HG03060 (cell line): ENCODE results near the gene BCAN.
A peak's percentile ranks its signal among the peaks of the same experiment; 100 is the strongest.
"Not testable (repeated sequence)": the region's sequence is repeated elsewhere in the genome, so short reads cannot be mapped to it uniquely, and the experiment has no call there.

Source experiments
- ATAC-seq: cut with Tn5 transposase; IDR thresholded peaks from one replicate; pipeline ENCODE4 v1.9.1; 2021; ENCODE audit warnings: low read depth, moderate number of reproducible peaks; ENCODE audit not compliant: unreplicated experiment

BCAN gene

GRCh38 chr1:156641761-156642264, at the start of gene BCAN:
Gene BCAN (plus strand): TSS chr1:156642117. CDS start chr1:156646055, 3,938 bp downstream.
- no peak for ATAC-seq

- no peak for ATAC-seq
These were observed 49.6 kb upstream of the BCAN start for GRCh38 chr1:156592158-156592909.

- no peak for ATAC-seq
These were observed 48.8 kb upstream of the BCAN start for GRCh38 chr1:156592910-156593660.

- no peak for ATAC-seq
These were observed 48.3 kb upstream of the BCAN start for GRCh38 chr1:156593661-156593989.

GRCh38 chr1:156594190-156594589, 47.7 kb upstream of the BCAN start:
- no peak for ATAC-seq

- no peak for ATAC-seq
These were observed 46.9 kb upstream of the BCAN start for GRCh38 chr1:156595016-156595415.

- no peak for ATAC-seq
These were observed 45.5 kb upstream of the BCAN start for GRCh38 chr1:156596426-156596825.

- ATAC-seq: no peak
These were observed 43.8 kb upstream of the BCAN start for GRCh38 chr1:156598125-156598524.

- no peak for ATAC-seq
These were observed 43.0 kb upstream of the BCAN start for GRCh38 chr1:156598731-156599432.

GRCh38 chr1:156599811-156600210, 42.1 kb upstream of the BCAN start:
- no peak for ATAC-seq

GRCh38 chr1:156600733-156601121, 41.2 kb upstream of the BCAN start:
- ATAC-seq: no peak

- ATAC-seq: no peak
These were observed 40.6 kb upstream of the BCAN start, which contains the start of gene GPATCH4 for GRCh38 chr1:156601122-156601830. Gene GPATCH4 (minus strand): TSS chr1:156601479.

GRCh38 chr1:156601892-156602291, 40.0 kb upstream of the BCAN start:
- ATAC-seq: no peak

- ATAC-seq: no peak
These were observed 39.3 kb upstream of the BCAN start for GRCh38 chr1:156602557-156602993.

- ATAC-seq: not testable (repeated sequence)
These were observed 34.6 kb upstream of the BCAN start for GRCh38 chr1:156607344-156607743.

GRCh38 chr1:156608036-156608674, 33.8 kb upstream of the BCAN start:
- peak; percentile 71 for ATAC-seq

- ATAC-seq: no peak
These were observed 32.9 kb upstream of the BCAN start for GRCh38 chr1:156608981-156609380.

GRCh38 chr1:156610072-156610471, 31.8 kb upstream of the BCAN start:
- ATAC-seq: not testable (repeated sequence)

- ATAC-seq: no peak
These were observed 29.3 kb upstream of the BCAN start for GRCh38 chr1:156612666-156613065.

- ATAC-seq: no peak
These were observed 26.0 kb upstream of the BCAN start for GRCh38 chr1:156615946-156616345.
